GM21786 (cell line): ENCODE data around the gene URM1.

Source experiments
- ATAC-seq: cut with Tn5 transposase; IDR thresholded peaks from one replicate; pipeline ENCODE4 v1.9.1; 2021; ENCODE audit not compliant: unreplicated experiment

Gene URM1

DNA sequence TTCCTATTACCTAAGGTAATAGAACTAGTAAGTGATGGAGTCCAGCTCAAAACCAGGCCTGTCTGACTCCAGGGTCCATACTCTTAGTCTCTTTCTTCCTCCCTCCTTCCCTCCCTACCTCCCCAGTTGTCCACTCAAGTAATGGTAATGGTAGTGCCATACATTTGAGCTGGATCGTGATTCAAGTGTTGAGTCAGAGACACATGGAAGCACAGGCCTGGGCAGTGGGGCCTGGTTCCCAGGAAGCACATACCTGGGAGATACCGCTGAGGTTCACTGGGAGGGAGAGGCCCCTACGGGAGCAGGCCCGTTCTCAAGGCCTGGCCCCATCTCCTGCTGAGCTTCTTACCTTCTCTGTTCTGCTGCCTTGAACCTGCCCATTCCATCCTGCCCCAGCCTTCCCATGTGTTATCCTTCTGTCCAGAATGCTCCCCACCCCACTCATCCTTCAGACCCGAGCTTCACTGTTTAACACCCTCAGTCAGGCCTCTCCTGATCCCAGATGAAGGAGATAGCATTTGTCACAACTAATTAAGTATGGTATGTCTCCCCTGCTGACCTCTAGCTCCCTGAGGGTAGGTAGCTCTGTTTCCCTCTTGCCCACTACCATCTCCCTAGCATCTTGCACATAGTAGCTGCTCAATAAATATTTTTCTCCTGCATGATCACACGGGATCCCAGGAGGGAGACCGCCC is 13.8 kb downstream of the URM1 start:
- no peak for ATAC-seq

DNA sequence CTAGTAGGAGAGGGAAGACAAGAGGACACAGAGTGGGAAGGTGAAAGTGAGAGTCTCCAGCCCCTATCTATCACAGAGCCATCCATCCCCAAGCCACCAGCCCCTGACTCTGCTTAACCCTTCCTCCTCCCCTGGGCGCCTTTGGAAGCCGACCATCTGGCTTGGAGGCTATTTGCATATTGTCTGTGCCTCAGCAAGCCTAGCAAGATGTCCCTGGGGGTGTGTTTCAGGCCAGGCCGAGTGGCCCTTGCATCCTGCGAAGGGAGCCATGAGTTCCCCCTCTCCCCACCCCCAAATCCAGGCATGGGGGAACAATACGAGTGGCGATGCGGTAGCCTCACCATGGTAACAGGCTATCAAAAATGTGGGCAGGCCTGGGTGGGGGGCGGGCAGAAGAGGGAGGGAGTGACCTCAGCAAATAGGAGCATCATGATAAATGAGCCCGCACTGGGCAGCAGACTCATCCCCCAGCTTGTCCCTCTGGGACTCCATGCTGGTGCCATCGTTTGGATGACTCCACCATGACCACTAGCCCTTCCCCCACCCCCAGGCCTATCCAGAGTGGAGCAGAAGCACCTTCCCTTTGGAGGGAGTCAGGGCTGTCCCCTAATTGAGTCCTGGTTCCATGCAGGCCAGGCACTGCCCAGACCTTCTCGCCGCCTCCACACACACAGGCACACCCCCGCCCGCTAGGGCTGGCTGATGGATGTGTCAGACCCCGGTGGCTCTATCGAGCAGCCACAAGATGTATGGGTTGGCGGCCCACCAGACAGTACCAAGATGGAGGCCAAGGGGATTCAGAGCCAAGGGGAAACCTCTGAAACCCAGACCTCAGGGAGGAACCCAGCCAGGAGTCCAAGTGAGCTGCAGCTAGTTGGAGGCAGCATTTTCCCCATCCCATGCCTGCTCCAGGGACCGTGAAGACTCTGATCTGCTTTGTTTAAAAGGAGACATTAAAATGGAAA is 14.6 kb downstream of the URM1 start:
- ATAC-seq, result no peak

DNA sequence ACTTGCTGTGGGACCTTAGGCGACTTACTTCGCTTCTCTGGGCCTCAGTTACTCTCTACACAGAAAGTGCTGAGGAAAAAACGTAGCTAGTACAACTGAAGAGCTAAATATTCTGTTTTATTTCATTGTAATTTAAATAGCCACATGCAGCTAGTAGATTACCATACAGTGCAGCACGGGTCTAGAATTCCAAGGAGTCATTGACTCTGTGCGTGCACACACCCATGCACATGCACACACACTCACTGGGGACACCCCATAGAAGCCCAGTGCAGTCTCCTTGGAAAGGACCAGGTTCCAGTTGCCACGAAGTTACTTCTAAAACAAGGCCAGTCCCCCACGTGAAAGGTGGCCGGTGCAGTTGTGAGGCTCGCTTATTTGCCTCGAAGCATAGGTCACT is 17.0 kb downstream of the URM1 start:
- ATAC-seq, result no peak

DNA sequence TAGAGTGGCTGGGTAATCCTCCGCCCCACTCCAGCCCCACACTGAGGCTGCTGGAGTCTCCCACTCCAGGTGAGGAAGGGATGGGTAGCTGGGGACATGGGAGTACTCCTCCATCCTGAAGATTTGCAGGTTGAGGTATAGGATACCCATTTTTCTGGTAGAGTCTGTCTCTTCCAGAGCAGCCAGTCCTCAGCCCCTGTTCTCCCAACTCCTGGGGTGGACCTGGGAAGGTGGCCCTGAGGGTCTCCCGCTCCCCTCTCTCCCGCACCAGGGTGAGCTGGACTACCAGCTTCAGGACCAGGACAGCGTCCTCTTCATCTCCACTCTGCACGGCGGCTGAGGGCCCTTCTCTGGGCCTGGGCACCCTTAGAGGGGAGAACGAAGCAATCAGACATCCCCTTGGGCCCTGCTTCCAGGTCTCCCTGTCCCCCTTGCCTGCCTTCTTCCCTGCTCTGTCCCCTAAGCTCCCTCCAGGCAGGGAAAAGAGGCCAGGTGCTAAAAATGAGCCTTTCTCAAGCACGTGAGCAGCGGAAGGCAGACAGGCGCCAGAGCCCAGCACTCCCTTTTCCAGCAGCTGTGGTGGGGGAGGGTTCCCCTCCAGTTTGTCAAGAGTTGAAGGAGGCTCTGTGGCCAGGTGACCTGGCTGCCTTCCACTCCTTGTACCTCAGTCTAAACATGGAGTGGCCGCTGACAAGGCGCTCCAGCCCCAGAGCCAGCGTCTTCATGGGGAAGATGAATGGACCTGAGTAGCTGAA is 18.4 kb downstream of the URM1 start:
- no peak for ATAC-seq

DNA sequence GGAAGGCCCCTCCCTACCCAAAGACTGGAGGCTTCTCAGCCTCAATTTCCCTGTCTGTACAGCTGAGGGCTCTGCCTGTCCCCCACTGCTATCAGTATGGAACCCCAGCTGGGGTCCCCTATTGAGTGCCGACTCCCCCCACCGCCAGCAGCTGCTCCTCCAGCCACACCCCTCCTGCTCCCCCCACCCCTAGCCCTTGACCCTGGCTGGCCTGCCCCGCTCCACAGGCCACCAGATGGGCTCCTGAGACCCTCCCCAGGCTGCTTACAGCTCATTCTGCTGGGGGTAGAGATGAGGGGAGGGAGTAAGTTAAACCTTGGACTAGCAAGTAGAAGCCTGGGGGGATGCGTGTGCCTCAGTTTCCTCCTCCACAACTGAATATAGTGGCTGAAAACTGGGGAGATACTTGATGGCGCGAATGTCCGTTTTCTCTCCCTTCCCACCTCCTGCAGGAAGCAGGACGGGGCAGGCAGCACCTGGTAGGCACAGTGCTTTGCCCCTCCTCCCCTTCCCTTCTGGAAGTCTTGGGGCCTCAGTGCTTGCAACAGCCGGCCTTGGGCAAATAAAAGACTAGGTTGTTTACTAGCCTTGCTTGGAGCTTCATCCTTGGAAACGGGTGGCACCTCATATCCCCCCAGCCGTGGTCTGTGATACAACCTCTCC is 19.1 kb downstream of the URM1 start:
- ATAC-seq, result no peak

DNA sequence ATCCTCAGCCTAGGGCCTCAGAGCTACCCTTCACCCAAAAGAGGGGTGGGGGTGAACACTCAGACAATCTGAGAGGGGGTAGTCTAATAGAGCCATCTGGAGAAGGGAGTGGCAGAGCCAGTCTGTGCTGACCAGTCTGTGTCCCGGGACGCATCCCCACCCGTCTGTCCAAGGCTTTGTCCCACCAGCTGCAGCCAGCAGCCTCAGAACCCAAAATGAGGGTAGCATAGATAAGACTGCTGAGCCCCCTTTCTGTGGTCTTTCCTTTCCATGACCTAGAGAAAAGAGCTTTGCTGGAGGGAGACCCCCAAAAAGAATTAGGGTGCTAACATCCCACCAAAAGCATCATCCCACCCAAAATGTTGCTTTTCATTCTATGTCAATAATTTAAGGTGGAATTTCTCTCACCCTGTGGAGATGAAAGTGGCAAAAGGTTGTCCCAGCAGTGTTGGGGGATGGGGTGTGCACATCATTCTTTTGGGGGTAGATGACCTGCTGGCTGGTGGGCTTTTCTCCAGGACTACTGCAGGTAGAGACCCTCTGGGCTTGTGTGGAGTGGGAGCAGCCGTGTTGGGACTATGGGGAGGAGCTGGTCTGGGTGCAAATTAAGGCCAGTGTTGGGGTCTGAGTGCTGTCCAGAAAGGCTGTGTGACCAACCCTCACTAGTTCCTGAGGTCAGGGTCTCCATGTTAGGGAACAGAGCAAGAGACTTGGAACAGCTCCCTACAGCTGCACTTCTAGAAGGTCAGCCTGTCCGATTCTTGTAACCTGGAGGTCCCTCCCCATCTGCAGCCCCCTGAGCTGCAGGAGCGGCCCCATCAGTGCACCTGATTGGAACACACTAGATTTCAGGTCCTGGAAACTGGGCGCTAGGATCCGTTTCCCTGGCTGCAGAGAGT is 19.9 kb downstream of the URM1 start:
- no peak for ATAC-seq

DNA sequence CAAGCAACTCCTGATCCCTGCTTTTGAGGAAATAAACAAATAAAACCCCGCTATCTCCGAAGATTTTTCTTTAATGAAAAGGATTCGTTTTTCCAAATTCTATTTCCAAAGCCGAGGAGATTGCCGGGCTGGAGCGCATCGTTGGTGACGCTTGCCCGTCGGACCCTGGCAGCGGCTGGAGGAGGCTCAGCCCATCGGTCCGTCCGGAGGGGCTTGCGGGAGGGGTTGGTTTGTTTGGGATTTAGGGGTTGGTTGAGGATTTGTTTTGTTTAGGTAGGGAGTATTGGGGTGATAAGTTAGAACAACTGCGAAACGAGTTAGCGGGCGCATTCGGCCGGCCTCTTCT is 20.8 kb downstream of the URM1 start:
- ATAC-seq, result no peak

DNA sequence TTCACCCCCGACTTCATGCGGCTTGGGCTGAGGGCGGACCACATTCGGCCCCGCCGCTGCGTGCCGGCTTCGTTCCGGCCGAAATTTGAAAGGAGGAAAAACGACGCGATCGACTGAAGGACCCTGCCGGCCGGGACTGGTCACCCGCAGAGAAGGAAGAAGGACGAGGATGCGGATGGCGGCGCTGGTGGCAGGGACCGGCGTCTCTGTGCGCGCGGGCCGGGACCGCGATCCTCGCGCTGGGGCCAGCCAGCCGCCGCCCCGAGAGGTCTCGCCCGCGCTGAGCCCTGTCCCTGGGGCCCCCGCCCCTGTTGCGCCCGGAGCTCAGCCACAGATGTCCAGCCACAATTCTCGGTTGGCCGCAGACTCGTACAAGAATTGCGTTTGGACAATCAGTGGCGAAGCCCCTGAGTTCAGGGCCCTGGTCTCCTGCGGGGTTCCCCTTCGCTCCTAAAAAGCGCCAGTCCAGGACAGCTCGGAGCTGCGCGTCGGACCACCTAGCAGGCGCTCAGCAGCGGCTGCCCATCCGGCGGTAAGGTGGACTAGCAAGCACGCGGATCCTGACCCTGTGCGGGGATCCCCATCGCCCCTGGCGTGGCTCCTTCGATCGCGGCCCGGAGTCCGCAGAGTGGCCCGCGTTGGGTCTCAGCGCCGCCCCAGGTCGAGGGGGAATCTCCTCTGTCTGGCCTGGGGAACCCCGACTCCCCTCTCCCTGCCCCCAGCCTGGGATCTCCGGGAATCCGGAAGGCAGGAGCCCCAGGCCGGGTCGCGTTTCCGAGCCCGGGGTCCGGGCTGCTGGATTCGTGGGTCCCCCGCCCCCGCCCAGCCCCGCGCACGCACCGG is 21.3 kb downstream of the URM1 start:
- no peak for ATAC-seq

DNA sequence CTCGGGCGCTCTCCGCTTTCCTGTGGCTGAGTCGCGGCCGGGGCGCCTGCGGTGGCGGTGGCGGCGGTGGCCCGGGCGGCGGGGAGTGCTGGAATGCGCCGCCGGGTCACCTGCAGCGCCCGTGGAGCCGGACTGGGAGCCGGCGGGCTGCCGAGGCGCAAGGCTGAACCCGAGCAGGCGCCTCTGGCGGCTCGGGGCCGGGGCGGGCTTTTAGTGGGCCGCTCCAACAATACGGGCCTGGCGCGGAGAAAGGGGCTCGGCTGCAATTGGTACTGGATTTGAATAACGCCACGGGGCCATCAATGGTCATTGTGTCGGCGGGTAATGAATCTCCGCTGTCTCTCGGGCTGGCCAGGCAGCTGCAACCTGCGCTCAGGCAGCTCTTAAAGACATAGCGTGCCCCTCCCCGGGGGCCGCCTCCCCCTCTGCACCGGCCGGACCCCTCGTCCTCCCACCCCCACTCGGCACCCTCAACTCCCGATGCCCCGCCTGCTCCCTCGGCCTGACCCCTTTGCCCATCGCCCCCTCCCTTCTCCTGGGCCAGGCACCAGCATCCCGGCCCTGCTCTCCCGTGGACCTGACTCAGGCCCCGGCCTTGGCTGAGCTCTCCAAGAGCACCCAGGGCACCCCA is 22.1 kb downstream of the URM1 start:
- no peak for ATAC-seq

DNA sequence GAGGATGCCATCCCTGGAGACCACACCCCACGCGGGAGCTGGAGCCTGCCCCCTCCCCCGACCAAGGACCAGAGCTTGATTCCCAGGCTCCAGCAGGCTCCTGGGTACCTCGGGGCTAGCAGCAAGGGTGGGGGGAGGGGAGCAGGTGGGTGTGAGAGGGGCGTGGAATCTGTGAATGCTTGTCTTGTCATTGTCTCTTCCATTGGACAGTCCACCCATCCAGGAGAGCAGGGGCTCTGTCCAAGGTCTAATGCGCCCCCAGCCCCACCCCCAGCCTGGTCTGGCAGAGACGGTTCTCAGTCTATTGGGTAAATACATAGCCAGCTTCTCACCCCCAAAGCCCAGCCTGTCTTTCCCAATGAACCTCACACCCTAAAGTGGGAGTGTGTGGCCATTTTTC is 22.8 kb downstream of the URM1 start:
- ATAC-seq, result no peak

DNA sequence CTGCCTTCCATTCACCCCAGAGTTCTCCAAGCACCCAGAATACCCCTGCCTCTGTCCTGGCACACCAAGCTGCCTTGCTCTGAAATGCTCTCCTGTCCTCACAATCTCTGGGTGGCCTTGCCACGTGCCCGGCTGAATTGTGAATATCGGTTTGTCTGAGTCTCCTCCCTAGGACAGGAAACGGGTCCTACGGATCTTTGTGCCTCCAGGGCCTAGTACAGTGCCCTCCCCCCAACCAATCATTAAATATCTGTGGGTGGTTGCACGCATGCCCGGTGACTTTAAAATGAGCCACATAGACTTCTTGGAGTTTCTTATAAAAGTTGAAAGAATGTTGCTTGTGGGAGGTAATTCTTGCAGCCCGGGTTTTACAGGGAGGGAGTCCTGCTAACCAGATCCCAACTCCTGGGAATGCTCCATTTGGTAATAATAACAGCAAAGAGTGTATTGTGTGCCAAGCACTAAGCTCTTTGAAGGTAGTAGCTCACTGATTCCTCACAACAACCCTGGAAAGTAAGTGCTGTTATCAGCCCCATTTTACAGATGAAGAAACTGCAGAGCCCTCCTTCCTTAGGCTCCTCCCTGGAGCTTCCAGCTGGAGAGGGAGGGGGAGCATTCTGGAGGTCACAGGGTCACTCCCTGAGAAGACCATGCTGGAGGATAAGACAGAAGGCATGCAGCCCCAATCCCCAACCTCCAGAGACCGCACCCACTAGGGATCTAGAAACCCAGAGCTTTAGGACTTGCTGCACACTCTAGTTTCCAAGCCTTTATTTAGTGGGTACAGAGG is 23.4 kb downstream of the URM1 start:
- ATAC-seq, result no peak

DNA sequence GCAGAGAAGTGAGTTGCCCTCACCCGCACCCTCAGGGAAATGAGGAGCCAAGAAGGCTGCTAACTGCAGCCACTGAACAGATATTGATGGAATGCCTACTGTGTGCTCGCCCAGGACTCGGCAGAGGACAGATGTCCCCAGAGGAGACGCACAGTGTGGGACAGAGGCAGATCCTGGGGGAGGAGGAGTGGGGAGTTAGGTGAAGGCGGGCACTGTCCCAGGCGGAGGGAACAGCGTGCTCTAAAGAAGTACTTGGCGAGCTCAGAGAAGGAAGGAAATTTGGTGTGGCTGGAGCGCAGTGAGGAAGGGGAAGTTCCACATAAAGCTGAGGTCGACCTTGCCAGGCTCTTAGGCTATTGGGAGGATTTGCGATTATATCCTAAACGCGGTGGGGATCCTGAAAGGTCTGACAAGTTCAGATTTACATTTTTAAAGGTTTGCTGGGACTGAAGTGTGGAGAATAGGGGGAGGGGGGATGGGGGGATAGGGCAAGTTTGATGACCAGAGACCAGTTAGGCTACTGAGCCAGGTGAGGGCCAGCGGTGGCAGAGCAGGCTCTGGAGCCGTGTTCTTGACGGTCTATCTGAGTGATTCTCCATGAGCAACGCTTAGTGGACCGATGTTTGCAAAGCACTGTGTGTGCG is 25.9 kb downstream of the URM1 start:
- ATAC-seq, result no peak

DNA sequence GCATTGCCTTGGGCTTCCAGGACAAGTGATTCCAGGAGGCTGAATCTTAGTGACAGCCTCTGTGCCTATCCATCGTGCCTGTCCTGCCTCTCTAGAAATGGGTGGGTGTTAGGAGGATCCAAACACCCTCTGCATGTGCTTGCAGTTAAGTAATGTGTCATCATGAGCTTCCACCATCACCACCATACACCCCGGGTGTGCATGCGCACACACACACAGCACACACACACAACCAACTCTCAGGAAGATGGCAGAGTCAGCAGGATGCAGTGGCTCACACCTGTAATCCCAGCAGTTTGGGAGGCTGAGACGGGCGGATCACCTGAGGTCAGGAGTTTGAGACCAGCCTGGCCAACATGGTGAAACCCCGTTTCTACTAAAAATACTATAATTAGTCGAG is 26.7 kb downstream of the URM1 start:
- no peak for ATAC-seq

DNA sequence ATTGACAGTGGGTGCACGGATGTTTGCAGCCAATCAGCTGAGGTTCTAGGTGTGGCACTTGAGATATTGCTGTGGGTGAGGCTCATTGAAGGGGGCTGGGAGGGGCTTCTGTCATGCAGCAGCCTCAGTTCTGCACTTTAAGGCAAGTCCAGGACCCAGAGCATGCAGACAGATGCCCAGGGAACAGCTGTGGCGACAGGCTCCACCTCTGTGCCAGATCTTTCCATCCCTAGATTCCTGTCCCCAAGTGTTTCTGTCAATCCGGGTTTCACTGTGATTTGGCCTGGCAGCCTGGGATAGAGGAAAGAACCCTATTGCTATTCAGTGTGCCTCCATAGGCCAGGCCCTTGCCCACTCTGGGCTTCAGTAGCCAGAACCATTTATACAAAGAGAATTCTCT is 28.7 kb downstream of the URM1 start:
- no peak for ATAC-seq

DNA sequence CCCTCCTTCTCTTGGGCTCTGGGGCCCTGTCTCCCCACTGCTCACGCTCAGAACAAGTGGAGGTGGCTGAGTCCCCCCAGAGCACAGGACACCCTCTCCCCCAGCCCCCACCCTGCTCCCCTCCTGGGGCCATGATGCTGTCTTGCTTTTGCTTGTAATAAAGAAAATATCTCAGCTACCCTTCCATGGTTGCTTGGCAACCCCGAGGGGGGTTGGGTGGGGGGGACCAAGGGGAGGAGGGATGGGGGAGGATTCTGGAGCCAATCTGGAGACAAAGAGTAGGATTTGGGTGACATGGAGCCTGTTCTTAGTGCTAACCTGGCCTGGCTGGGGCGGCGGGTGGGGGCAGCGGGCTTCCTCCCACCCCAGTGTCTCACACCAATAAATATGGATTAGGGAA is 33.4 kb downstream of the URM1 start:
- no peak for ATAC-seq

DNA sequence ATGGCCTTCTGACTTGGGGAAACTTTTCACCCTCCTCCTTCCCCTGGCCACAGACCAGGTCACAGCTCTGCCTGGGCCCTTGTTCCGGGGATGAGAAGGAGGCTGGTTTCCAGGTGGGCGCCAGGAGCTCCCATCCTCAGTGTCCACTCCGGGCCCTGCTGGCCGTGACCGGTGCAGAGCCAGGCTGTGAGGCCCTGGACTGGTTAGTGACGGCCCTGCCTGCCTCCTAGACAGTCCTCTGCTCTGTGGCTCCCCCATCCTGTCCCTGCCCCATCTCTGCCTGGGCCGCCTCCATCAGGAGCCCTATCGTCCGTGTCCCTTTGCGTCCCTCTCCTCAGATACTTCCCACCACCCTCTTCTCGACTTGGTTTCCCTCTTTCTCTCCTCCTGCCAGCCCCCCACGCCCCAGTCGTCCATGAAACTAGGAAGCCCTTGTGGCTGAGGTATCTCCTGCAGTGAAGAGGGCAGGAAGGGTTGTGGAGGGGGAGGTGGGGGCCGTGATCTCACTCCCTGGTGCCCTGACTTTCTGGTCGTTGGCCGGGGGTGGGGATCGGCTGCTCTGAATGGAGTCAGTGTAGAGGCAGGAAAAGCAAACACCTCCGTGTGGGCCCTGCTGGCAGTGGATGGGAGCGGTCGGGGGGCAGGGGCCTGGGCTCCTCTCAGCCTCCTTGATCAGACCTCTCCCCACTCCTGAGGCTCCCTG is 34.1 kb downstream of the URM1 start:
- no peak for ATAC-seq

DNA sequence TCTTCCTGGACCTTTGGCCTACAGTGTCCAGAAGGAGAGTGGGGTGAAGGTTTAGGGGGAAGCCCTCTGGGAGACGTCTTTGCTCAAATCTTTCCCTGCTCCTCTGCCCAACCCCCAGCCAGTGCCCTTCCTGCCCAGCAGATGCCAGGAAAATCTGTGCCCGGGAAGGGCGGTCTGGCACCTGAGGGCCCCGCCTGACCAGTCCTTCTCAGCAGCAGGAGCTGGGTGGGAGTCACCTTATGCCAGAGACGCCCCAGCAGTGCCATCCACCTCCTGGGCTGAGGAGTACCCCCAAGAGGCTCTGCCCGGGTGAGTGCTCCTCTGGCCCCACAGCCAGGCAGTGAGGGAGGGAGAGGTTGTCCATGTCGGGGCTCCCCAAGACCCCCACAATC is 34.6 kb downstream of the URM1 start:
- ATAC-seq, result no peak
